Measurements from ENCODE around the gene FBXL17.
"Not testable (repeated sequence)": the region's sequence is repeated elsewhere in the genome, so short reads cannot be mapped to it uniquely, and the experiment has no call there.

FBXL17 gene

DNA sequence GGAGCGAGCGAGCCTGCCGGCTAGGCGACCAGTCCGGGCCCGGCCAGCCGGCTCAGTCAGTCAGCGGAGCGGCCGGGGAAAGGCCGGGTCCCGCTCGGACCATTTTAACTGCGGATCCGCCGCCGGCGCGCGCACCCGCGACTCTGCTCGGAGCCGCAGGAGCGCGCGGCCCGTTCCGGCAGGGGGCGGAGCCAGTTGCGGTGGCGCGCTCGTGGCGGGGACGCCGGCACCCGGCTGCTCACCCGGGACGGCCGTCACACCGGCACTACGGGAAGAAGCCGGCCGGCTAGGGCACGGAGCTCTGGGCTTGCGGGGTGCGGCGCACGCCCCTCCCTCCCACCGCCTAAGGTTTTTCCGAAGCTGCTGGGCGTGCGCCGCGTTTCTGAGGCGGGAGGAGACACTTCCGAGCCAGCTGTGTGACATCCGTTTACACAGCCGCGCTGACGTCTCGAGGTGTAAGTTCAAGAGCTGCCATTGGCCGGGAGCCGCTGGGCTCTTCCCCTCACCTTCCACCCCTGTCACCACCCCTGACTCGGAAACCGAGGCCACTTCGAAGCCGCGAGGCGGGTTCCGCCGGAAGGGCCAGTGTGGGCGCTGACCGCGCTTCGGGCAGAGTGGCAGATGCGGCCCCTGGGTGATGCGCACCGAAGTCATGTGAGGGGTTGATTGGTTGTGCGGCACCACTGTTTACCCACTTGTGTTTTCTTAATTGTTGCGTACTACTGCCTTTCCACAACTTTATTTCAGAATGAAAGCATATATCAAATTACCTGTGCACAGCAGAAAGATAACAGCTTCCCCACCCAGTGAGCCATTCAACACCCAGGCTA is at the start of gene FBXL17:
TSS of gene FBXL17 (minus strand) at position 145 of the 830 bp plus-strand sequence.
- peak; percentile 56 to 96 (median 90) for DNase-seq

GRCh38 chr5:108430931-108431608 is 49.2 kb upstream of the FBXL17 start:
- DNase-seq: no peak

DNA sequence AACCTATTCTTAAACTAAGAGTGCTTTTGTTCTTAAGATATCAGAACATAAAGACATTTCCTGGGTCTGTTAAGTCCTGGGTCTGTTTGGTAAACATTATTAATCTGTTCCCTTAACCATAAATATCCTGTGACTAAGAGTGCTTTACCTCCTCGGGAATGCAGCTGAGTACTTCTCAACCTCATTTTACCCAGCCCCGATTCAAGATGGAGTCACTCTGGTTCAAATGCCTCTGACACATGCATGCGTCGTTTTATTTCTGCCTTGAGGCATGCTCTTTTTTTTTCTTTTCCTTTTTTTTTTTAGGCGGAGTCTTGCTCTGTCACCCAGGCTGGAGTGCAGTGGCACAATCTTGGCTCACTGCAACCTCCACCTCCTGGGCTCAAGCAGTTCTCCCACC is 39.8 kb upstream of the FBXL17 start:
- no peak for DNase-seq

DNA sequence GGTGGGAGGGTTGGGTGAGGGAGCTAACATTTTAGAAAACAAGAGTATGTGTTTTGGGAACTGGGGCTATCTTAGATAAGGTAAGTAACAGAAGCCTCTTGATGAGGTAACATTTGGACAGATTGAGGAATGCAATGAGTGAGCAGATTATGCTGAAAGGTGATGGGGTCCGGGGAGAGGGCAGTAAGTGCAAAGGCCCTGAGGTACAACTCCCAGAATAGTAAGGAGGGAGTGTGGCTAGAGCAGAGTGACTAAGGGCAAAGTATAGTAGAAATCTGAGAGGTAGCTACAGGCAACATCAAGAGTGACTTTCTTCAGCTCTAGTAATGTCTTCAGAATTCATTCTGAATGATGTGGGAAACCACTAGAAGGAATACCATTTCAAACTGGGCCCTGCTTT is 38.9 kb upstream of the FBXL17 start:
- DNase-seq: no peak

- no peak for DNase-seq
Observed at GRCh38 chr5:108420158-108420557, 38.3 kb upstream of the FBXL17 start.

DNA sequence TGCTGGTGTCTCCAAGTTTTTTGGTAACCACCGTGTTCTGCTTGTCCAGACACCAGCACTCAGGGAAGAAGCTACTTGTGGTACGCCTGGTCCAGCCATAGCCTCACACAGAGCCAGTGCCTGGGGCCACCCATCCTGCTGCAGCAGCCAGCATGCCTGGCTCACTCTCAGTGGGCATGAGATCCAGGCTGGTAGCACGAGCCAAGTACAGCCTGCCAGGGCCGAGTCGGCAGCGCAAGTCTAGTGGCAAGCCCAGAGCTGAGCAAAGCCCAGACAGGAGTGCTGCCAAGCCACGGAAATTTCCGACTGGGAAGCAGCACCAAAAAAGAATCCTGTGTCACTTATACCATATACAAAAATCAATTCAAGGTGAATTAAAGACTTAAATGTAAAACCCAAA is 36.3 kb upstream of the FBXL17 start:
- DNase-seq: peak in 55 of 58 donors; percentile 2 to 83 (median 50)

GRCh38 chr5:108417166-108417670 is 35.3 kb upstream of the FBXL17 start:
- DNase-seq: no peak

DNA sequence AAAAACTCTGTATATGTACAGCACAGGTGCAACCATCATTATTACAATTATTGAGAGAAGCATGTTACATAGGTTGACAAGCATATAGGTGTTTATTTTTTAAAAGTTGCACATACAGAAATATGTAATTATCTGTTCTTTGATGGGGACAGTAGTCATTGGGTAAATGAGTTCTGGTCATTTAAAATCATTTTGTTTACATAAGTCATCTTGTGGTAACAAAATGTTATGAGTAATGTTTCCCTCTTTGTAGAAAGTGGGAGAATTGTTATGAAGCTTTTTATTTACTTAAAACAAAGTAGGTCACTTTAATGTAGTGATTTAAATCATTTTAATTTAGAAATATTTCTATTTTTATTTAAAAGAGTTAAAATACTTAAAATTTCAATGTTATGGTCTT is 33.8 kb upstream of the FBXL17 start:
- DNase-seq: no peak

DNA sequence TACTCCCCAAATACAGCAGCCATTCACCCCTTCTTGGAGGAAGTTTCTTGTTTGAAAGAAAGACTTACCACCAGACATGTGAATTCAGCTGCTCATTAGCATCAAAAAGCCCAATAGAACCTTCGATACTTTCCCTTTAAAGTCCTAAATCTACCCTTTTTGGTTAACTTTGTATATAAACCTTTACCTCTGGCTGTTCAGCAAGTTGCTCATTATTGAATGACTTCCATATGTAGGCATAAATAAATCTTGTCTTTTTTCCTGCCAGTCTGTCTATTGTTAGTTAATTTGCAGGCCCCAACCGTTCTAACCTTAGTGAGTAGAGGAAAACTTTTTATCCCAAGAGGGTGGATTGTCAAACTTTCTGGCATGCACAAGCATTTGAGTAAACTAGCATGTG is 27.9 kb upstream of the FBXL17 start:
- no peak for DNase-seq

GRCh38 chr5:108405201-108405600 is 23.3 kb upstream of the FBXL17 start:
- not testable (repeated sequence) for DNase-seq

DNA sequence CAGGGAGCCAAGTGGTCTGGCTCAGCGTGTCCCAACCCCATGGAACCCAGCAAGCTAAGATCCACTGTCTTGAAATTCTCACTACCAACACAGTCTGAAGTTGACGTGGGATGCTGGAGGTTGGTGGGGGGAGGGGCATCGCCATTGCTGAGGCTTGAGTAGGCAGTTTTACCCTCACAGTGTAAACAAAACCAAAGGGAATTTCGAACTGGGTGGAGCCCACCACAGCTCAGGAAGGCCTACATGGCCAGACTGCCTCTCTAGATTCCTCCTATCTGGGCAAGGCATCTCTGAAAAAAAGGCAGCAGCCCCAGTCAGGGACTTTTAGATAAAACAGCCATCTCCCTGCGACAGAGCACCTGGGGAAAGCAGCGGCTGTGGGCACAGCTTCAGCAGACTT is 17.1 kb upstream of the FBXL17 start:
- DNase-seq: no peak

GRCh38 chr5:108396837-108397236 is 14.9 kb upstream of the FBXL17 start:
- DNase-seq: not testable (repeated sequence)

GRCh38 chr5:108387758-108388157 is 5.9 kb upstream of the FBXL17 start:
- DNase-seq: no peak

DNA sequence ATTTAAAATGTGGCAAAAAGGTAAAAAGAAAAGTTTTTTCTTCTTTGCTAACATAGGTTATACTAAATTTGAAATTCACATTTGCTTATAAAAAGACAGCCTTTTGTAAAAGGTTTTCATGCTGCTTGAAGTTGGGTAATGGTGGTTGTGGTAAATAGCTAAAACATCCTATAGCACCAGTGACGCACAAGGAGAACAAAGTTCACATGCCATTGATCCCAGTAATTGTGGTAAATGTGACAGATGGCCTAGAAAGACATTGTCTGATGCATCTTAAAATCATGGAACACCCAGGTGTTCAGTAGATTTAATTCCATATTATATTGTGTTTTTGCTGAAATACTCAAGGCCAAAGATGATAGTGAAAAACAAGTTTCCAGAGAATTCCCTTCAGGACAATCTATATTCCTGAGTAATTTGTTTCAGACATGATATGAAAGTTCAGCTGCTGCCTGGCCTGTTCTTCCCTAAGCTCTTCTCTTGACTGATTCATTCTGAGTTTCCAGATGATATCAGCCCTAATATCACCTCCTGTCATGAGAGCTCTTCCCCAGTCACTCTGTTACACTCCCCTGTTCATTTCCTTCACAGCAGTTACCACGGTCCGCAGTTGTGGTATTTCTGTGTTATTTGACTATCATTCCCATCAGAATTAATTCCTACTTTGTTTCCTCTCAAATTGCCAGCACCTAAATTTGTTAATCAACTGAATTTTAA is 4.6 kb upstream of the FBXL17 start:
- no peak for DNase-seq

DNA sequence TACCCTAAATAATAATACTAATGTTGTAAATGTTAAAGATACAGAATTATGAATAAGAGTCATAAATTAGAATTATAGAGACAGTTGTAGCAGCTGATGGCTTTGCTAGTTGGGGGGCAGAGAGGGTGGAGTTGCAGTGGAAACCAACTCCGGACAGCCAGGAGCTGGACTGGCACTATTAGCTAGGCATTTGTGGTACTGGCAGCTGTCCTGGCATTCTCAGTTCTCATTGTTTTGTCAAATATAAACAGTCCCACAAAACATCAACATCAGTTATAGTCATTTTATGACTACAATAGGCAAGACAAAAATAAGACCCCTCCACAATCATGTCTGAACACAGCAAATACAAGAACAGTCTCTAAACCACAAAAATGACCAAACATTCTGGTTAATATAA is 2.8 kb upstream of the FBXL17 start:
- DNase-seq: no peak

DNA sequence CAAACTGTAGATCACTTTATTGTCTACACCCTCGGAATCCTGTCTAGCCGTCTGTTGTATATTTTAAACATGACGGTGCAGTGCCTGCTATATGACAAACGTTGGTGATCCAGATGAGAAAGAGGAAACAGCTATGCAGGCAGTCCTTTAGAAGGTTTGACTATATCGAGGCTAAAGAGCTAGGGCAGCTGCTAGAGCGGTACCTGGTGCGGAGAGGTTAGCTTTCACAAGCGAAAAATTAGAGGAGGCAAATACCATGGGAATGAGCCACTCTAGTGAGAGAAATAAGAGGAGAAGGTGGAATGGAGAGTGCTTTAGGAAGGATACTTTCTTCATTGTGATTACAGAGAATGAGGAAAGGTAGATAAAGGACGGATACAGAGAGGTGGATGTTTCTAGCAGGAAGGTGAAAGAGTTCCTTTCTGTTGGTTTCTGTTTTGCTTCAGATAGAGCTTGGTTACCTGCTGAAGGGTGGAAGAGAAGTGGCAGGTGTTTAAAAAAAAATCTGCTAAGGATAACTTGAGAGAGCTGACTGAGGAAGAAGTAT is 959 bp upstream of the FBXL17 start:
- no peak for DNase-seq

DNA sequence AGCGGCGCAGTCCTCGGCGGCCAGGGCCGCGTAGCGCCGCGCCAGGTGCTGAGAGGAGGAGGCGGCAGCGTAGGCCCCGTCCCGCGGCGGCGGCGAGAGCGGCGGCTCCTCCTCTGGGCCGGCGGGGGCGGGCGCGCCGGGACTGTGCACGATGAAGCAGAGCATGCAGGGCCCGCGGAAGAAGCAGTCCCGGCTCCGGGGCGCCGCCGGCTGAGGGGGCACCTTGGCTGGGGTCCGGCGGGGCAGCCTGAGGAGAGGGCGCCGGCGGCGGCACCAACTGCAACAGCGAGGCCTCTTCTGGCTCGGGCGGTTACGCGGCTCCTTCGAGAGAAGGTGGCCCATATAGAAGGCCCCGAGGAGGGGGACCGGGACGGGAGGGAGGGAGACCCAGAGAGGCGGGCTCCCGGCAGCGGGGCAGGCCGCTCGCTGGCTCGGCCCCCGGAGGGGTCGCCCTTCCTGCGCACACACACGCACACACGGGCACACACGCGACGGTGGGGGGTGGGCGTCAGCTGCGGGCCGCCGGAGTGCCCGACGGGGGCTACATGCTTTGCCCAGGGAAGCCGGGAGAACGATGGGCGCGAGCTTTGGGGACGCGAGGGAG is 446 bp downstream of the FBXL17 start:
- DNase-seq: peak in 56 of 58 donors; percentile 11 to 82 (median 64)

DNA sequence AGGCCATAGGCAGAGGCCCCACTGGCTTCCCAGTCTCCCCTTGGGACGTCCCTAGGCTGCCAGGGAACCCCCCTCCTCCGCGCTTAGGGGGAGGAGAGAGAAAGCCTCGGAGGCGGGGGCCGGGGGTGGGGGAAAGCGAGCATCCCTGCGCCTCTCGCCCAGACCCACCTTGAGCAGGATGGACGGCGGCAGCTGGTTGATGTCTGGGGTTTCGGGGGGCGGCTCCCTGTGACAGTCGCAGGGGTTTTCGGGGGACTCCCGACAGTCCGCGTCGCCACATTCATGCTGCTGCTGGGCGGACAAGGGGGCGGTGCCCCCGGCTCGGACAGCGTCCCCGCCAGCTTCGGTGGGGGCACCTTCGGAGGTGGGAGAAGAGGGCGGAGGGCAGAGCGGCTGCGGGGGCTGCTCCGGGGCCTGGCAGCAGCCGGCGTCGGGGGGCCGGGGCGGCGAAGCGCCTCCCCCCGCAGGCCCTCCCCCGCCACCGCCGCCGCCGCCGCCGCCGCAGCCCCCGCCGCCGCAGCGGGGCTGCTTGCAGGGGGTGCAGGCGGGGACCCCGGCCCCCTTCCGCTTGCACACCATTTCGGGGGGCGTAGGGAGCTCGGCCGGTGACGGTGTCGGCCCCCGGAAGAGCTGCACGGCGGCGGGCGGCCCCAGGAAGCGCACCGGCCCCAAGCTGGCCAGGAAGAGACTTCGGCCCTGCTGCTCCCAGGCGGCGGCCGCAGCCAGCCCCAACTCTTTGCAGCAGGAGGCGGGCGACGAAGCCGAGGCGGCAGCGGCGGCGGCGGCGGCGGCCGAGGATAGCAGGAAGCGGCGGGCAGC is 1.2 kb downstream of the FBXL17 start:
- peak in 51 of 58 donors; percentile 4 to 73 (median 31) for DNase-seq

DNA sequence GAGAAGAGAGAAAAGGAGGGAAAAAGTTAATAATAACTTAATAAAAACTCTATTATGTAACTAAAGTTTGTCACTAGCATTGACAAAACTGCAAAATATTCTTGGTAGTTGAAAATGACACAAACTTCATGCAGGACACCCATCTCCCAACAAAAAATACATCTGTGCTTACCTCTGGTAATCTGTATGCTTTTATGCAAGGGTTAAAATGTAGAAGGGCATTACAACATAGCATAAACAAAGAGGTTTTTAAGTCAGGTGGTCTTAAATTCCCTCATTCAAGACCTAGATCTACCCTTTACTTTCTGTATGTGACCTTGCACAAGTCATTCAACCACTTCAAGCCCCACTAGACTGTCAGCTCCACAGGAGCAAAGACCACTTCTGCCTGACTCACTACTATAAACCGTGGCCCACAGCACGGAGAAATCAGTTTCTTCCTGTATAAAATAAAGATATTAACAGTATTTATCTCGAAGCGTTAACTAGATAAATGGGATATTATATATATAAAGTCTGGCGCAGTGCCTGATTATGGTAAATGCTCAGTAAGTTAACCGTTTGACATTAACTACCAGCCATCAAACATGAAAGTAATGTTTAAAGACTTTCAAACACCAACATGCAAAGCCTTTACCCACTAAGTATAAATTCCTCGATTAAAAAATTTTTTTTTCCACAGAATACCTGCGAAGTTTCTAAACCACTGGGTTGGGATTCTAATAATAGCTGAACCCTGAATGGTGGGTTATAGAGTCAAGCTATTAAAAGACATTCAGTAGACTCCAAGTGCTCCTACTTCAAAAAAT is 2.0 kb downstream of the FBXL17 start:
- DNase-seq: no peak
